Subcutaneous adipose tissue (tissue), 4 donors: ENCODE results near the gene DPYSL5. TPM values are rescaled to one million over a fixed set of nuclear protein-coding genes. Genes with fewer than 3 reads are reported as not detected.

ENCODE experiments used
- total RNA-seq, 4 donors: library from RNA; depleted of rRNA; stranded (reverse); fragments of >200 nt; gene quantifications; one replicate each; pipeline ENCODE4 v1.1.0, GENCODE V29; 2016
- TF ChIP-seq, protein P1 (sequence below): fragments of 450-650 bp; IDR thresholded peaks from one replicate; pipeline ENCODE4 v1.5.1; 2016; ENCODE audit warnings: low read depth, mild to moderate bottlenecking, control low read depth, antibody characterized with exemption, moderate library complexity

Gene DPYSL5
- total RNA-seq, 4 donors from 2014 or later: not detected

DNA sequence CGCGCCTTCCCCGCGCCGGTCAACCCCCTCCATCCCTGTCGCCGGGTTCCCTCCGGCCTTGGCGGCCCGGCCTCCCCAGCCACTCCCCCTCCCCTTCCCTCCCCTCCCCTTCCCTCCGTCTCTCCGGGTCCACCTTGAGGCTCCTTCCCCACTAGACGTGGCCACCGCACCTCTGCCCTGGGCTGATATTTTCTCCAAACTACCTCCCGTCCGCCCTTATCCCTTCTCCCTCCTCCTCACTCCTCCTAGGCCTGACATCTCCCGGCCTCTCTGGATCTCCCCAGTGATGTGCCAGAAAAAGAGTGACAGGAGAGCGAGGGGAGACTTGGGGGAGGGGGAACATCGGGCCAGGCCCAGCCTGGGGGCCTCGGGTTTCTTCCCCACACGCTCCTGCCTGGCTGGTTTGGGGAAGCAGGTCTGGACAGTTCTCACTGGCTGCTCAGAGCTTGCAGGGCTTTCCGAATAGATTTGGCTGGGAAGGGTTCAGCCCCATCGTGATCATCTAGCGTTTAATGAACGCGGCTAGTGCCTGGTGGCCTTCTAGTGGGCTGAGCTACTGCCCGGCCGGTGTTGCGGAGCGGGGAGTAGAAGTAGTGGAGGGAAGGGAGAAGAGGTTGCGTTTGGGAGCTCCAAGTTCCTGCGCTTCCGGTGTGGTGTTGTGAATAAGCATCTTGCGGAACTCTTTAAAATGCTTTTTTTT, 123.1 kb downstream of the DPYSL5 start:
- TF ChIP-seq, protein P1, sequence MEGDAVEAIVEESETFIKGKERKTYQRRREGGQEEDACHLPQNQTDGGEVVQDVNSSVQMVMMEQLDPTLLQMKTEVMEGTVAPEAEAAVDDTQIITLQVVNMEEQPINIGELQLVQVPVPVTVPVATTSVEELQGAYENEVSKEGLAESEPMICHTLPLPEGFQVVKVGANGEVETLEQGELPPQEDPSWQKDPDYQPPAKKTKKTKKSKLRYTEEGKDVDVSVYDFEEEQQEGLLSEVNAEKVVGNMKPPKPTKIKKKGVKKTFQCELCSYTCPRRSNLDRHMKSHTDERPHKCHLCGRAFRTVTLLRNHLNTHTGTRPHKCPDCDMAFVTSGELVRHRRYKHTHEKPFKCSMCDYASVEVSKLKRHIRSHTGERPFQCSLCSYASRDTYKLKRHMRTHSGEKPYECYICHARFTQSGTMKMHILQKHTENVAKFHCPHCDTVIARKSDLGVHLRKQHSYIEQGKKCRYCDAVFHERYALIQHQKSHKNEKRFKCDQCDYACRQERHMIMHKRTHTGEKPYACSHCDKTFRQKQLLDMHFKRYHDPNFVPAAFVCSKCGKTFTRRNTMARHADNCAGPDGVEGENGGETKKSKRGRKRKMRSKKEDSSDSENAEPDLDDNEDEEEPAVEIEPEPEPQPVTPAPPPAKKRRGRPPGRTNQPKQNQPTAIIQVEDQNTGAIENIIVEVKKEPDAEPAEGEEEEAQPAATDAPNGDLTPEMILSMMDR: no peak

DNA sequence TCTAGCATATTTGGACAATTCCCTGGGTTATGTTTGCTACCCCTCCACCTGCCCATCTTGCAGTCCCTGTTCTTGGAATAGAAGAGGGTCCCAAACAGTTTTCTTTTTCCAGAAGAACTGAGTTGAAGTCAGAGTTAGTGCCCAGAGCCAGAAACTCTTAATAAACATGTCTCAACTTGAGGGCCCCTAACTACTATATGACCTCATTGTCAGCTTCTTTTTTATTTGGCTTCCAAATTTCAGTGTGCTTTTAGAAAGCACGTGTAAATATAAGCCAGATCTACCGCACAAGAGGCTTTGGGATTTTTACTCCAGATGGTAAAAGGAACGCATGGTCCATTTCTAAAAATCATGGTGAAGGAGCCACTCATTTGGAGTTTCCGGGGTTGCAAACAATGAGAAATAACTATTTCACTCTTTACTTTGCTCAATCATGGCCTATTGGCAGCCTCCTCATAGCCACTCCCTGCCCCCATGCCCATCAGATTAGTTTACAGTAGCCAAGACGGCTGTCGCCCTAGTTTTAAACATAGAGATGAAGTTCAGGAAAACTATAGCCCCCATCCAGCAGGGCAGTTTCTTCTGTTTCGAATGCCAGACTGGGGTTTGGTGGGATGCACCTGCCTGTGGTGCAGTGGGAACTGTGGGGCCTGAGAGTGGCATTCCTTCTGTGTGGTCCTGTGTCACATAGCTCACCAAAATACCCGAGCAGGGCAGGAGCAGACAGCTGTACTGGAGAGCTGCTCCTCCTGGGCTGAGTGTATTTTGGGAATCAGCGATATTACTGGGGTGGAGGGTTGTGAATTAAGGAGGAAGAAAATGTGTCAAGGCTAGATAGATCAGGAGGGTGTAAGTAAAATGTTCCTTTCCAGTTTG, 124.2 kb downstream of the DPYSL5 start:
- TF ChIP-seq, protein P1: no peak

- TF ChIP-seq, protein P1: no peak
Measured at GRCh38 chr2:26974352-26974751, 126.4 kb downstream of the DPYSL5 start.

GRCh38 chr2:26975102-26975501, 127.2 kb downstream of the DPYSL5 start:
- TF ChIP-seq, protein P1: no peak

DNA sequence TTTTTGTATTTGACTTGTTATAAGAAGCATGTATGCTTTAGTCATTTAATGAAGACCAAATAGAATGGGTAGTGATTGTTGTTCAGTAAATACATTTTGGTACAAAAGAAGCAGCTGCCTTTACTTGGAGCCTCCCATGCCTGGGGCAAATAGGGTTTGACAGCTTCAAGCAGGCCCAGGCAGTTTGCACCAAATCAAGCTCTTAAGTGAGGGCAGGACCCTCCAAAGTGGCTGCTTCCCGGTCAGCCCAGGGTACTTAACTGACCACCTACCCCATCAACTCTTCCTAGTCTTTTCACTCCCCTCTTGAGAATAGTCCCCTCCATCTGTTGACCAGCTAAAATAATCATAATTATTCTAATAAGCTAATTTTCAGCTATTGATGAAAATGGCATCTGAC, 127.7 kb downstream of the DPYSL5 start:
- TF ChIP-seq, protein P1: no peak

GRCh38 chr2:26976237-26976636, 128.3 kb downstream of the DPYSL5 start:
- TF ChIP-seq, protein P1: no peak

- TF ChIP-seq, protein P1: no peak
Measured at GRCh38 chr2:26977012-26977411, 129.1 kb downstream of the DPYSL5 start.
